IMR-90 (cell line): ENCODE data around the gene DNAI2.

Experiments used
- CHD1 ChIP-seq: IDR thresholded peaks from 2 replicates; pipeline ENCODE4 v1.6.1; 2012; ENCODE audit warnings: low read depth, low read length, improper control_type of control experiment
- CTCF ChIP-seq: conservative IDR thresholded peaks from 2 replicates; pipeline ENCODE4 v1.5.1; 2012; ENCODE audit warnings: mild to moderate bottlenecking, low read depth, low read length, improper control_type of control experiment
- MAFK ChIP-seq: IDR thresholded peaks from 2 replicates; pipeline ENCODE4 v1.6.1; 2012; ENCODE audit warnings: low read depth, low read length, improper control_type of control experiment
- MXI1 ChIP-seq: IDR thresholded peaks from 2 replicates; pipeline ENCODE4 v1.6.1; 2012; ENCODE audit warnings: low read depth, mild to moderate bottlenecking, low read length, moderate library complexity, borderline replicate concordance
- POLR2A ChIP-seq: IDR thresholded peaks from 2 replicates; pipeline ENCODE4 v1.6.1; 2012; ENCODE audit warnings: mild to moderate bottlenecking, low read depth, low read length
- RAD21 ChIP-seq: IDR thresholded peaks from 2 replicates; pipeline ENCODE4 v1.6.1; 2012; ENCODE audit warnings: low read length, improper control_type of control experiment
- RFX5 ChIP-seq: IDR thresholded peaks from 2 replicates; pipeline ENCODE4 v1.8.0; 2012; ENCODE audit warnings: low read depth, mild to moderate bottlenecking, low read length, moderate library complexity
- USF2 ChIP-seq: fragments of 150-350 bp; IDR thresholded peaks from 2 replicates; pipeline ENCODE4 v1.6.1; 2017; ENCODE audit warnings: mild to moderate bottlenecking, antibody characterized with exemption, low read length, low read depth

GRCh38 chr17:74343121-74343520 lies 69.1 kb downstream of the DNAI2 start:
- TF ChIP-seq RFX5 (no peak), CTCF (no peak), MAFK (no peak), MXI1 (no peak), USF2 (no peak), CHD1 (no peak), RAD21 (no peak), POLR2A (no peak)
